Suprapubic skin (tissue), 4 donors: ENCODE data around the gene GUCY1A1. TPM values are rescaled to one million over a fixed set of nuclear protein-coding genes. Genes with fewer than 3 reads are reported as not detected.

Experiments
- DNase-seq, 2 donors: peaks; one replicate each; pipeline ENCODE4 v3.0.0-alpha.2; 2019; ENCODE audit warnings: low spot score in 2 of 2
- H3K27ac ChIP-seq: fragments of 200-600 bp; sonication (generic); one replicate; pipeline ENCODE4 v1.5.1; 2019
- H3K27me3 ChIP-seq: fragments of 200-600 bp; sonication (generic); one replicate; pipeline ENCODE4 v1.5.1; 2019
- H3K36me3 ChIP-seq: fragments of 200-600 bp; sonication (generic); one replicate; pipeline ENCODE4 v1.5.1; 2019
- H3K4me1 ChIP-seq: fragments of 200-600 bp; sonication (generic); one replicate; pipeline ENCODE4 v1.5.1; 2019
- H3K4me3 ChIP-seq: fragments of 200-600 bp; sonication (generic); one replicate; pipeline ENCODE4 v1.5.1; 2019; ENCODE audit warnings: mild to moderate bottlenecking
- H3K9me3 ChIP-seq: fragments of 200-600 bp; sonication (generic); one replicate; pipeline ENCODE4 v1.5.1; 2019
- CTCF ChIP-seq, 2 donors: fragments of 200-600 bp in 1 of 2; fragments of 450-650 bp in 1 of 2; sonication (generic) in 1 of 2; IDR thresholded peaks; one replicate each; pipeline ENCODE4 v1.5.1; 2016 to 2019; ENCODE audit warnings: antibody characterized with exemption in 2 of 2, mild to moderate bottlenecking in 1 of 2, moderate library complexity in 1 of 2
- EP300 ChIP-seq: sonication (generic); formaldehyde crosslinking; IDR thresholded peaks from one replicate; pipeline ENCODE4 v1.6.1; 2017; ENCODE audit warnings: antibody characterized with exemption
- POLR2A ChIP-seq, 2 donors: fragments of 450-650 bp; IDR thresholded peaks; one replicate each; pipeline ENCODE4 v1.6.1; 2017; ENCODE audit warnings: antibody characterized with exemption in 2 of 2, mild to moderate bottlenecking in 2 of 2, moderate library complexity in 2 of 2
- POLR2AphosphoS5 ChIP-seq, 3 donors: sonication (generic); formaldehyde crosslinking; IDR thresholded peaks; one replicate each; pipeline ENCODE4 v1.6.1; 2017; ENCODE audit warnings: antibody characterized with exemption in 3 of 3
- WGBS: methylation state at CpG from one replicate; pipeline ENCODE4 v1.1.5; 2018; 5-methylcytosine and 5-hydroxymethylcytosine counted together
- total RNA-seq, 4 donors: library from RNA; depleted of rRNA; stranded (reverse); fragments of >200 nt; gene quantifications; one replicate each; pipeline ENCODE4 v1.1.0, GENCODE V29; 2016

Gene GUCY1A1
- total RNA-seq, 4 donors from 2014 or later, result 5.1 to 15.3 (median 8.9) TPM

GRCh38 chr4:155707251-155707650 lies 40.6 kb downstream of the GUCY1A1 start:
- no peak overlapping the region for H3K27ac ChIP-seq
- no peak for DNase-seq
- no peaks in the 10 kb centered on the region for H3K36me3 ChIP-seq
- TF ChIP-seq CTCF (IDR thresholded peaks at IDR 0.05) (no peak), EP300 (no peak)
- H3K27me3 ChIP-seq, result no peaks in the 10 kb centered on the region
- H3K4me3 ChIP-seq, result no peak overlapping the region
- peaks cover 5% of the 10 kb centered on the region for H3K4me1 ChIP-seq
- H3K9me3 ChIP-seq, result no peaks in the 10 kb centered on the region
- WGBS, result 94% methylated on average over 5 of the region's 5 CpGs

- Histone ChIP-seq H3K27ac (no peak overlapping the region), H3K9me3 (no peaks in the 10 kb centered on the region), H3K36me3 (no peaks in the 10 kb centered on the region), H3K4me1 (peaks cover 5% of the 10 kb centered on the region), H3K27me3 (no peaks in the 10 kb centered on the region), H3K4me3 (no peak overlapping the region)
- WGBS, result 100% methylated on average over 1 of the region's 1 CpG
- TF ChIP-seq POLR2A (IDR thresholded peaks at IDR 0.05) (no peak), POLR2AphosphoS5 (IDR thresholded peaks at IDR 0.05) (no peak), CTCF (IDR thresholded peaks at IDR 0.05) (no peak), EP300 (no peak)
- no peak for DNase-seq
These were observed 42.1 kb downstream of the GUCY1A1 start for GRCh38 chr4:155708782-155709181.

- H3K9me3 ChIP-seq, result no peaks in the 10 kb centered on the region
- no peak overlapping the region for H3K27ac ChIP-seq
- no peaks in the 10 kb centered on the region for H3K36me3 ChIP-seq
- no peak for DNase-seq
- H3K4me3 ChIP-seq, result no peak overlapping the region
- WGBS, result 70% methylated on average over 4 of the region's 4 CpGs
- TF ChIP-seq POLR2A (IDR thresholded peaks at IDR 0.05) (no peak), POLR2AphosphoS5 (IDR thresholded peaks at IDR 0.05) (no peak), EP300 (no peak), CTCF (IDR thresholded peaks at IDR 0.05) (no peak)
- H3K27me3 ChIP-seq, result no peaks in the 10 kb centered on the region
- H3K4me1 ChIP-seq, result peaks cover 5% of the 10 kb centered on the region
These were observed 43.3 kb downstream of the GUCY1A1 start for GRCh38 chr4:155709918-155710317.

- Histone ChIP-seq H3K36me3 (no peaks in the 10 kb centered on the region), H3K27ac (no peak overlapping the region), H3K4me3 (no peak overlapping the region), H3K9me3 (no peaks in the 10 kb centered on the region), H3K4me1 (no peaks in the 10 kb centered on the region), H3K27me3 (no peaks in the 10 kb centered on the region)
- WGBS, result 75% methylated on average over 1 of the region's 1 CpG
- TF ChIP-seq EP300 (no peak), POLR2AphosphoS5 (IDR thresholded peaks at IDR 0.05) (no peak), POLR2A (IDR thresholded peaks at IDR 0.05) (no peak), CTCF (IDR thresholded peaks at IDR 0.05) (no peak)
- DNase-seq, result no peak
These were observed 44.9 kb downstream of the GUCY1A1 start for GRCh38 chr4:155711556-155711955.

GRCh38 chr4:155712846-155713245 lies 46.2 kb downstream of the GUCY1A1 start:
- Histone ChIP-seq H3K36me3 (no peaks in the 10 kb centered on the region), H3K27ac (no peak overlapping the region), H3K4me3 (no peak overlapping the region), H3K27me3 (no peaks in the 10 kb centered on the region), H3K4me1 (no peaks in the 10 kb centered on the region), H3K9me3 (no peaks in the 10 kb centered on the region)
- WGBS, result 81% methylated on average over 3 of the region's 3 CpGs
- no peak for DNase-seq
- TF ChIP-seq CTCF (IDR thresholded peaks at IDR 0.05) (no peak), EP300 (no peak), POLR2A (IDR thresholded peaks at IDR 0.05) (no peak), POLR2AphosphoS5 (IDR thresholded peaks at IDR 0.05) (no peak)
